RWPE2 (cell line): ENCODE measurements around the gene GP1BA.
"Not testable (repeated sequence)": the region's sequence is repeated elsewhere in the genome, so short reads cannot be mapped to it uniquely, and the experiment has no call there.

Experiments used
- ATAC-seq: fragments of 200-7000 bp; cut with Tn5 transposase; 3 replicates; pipeline ENCODE4 v1.9.1; 2021; ENCODE audit warnings: low read depth
- DNase-seq: peaks from one replicate; pipeline ENCODE4 v3.0.0-alpha.2; 2020; ENCODE audit warnings: low spot score
- H3K27ac ChIP-seq: fragments of 450-650 bp; 2 replicates; pipeline ENCODE4 v1.5.1; 2017; ENCODE audit warnings: mild to moderate bottlenecking; ENCODE audit not compliant: poor library complexity, severe bottlenecking
- H3K27me3 ChIP-seq: fragments of 250-450 bp; sonication (Bioruptor Pico); 2 replicates; pipeline ENCODE4 v1.5.1; 2021; ENCODE audit warnings: mild to moderate bottlenecking, moderate library complexity; ENCODE audit not compliant: insufficient read depth, poor library complexity, severe bottlenecking
- H3K36me3 ChIP-seq: fragments of 250-450 bp; sonication (Bioruptor Pico); 2 replicates; pipeline ENCODE4 v1.5.1; 2020; ENCODE audit warnings: low read depth, mild to moderate bottlenecking, moderate library complexity
- H3K4me1 ChIP-seq: fragments of 250-450 bp; sonication (Bioruptor Pico); 2 replicates; pipeline ENCODE4 v1.5.1; 2021; ENCODE audit warnings: mild to moderate bottlenecking, moderate library complexity; ENCODE audit not compliant: insufficient read depth, poor library complexity, severe bottlenecking
- H3K4me3 ChIP-seq: fragments of 250-450 bp; sonication (Bioruptor Pico); 2 replicates; pipeline ENCODE4 v1.5.1; 2021; ENCODE audit warnings: mild to moderate bottlenecking, moderate library complexity; ENCODE audit not compliant: severe bottlenecking
- H3K9me3 ChIP-seq: fragments of 250-450 bp; sonication (Bioruptor Pico); 2 replicates; pipeline ENCODE4 v1.5.1; 2021; ENCODE audit warnings: mild to moderate bottlenecking, moderate library complexity; ENCODE audit not compliant: severe bottlenecking
- TF ChIP-seq, protein P1 (sequence below): fragments of 450-650 bp; IDR thresholded peaks from one replicate; pipeline ENCODE4 v1.5.1; 2017; ENCODE audit warnings: mild to moderate bottlenecking, moderate library complexity; ENCODE audit not compliant: poor library complexity, severe bottlenecking

Gene GP1BA

DNA sequence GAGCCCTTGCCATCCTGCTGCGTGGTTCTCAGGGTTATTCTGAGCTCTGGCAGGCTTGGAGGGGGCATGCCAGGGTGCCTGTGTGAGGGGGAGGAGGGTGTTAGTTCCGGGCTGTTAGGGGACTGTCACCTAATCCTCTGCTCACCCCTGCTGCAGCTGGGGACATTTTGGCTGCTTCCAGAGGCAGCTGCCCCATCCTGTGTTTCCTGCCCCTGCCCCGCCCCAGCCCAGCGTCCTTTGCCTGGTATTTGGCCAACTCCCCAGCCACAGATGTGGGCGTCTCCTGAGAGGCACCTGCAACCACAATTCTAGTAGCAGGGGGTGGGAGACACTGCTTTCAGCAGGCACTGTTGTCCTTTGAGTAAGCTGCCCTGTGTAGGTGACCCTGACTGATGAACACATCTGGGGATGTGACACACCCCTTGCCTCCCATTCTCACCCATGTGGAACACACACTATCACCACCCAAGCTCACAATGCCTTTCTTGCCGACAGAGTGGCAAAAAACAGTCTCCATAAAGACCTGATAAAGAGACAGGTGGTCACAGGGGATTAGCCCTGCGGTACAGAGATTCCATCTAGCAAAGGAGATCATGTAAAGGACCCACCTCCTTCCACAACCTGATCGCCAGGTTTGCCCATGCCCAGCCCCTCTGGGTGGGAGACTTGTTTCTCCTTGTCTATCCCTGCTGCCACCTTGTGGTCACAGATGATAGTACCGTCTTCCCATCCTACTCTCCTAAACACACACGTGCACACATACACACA, 28.8 kb upstream of the GP1BA start, which contains the start of gene CHRNE:
TSS of gene CHRNE (minus strand) at position 48 of the 768 bp plus-strand sequence. CDS start at position 13, 35 bp downstream.
- Histone ChIP-seq H3K27me3 (no peaks in the 10 kb centered on the region), H3K4me3 (no peak within 1 kb of the TSS), H3K9me3 (no peaks in the 10 kb centered on the region), H3K27ac (peak within 1 kb of the TSS; percentile 9), H3K4me1 (peaks cover 4% of the 10 kb centered on the region), H3K36me3 (0 out of 2 replicates have a peak, but pooled peaks cover 2% of the 10 kb centered on the region)
- DNase-seq (peak; percentile 84), ATAC-seq (peak; percentile 55)
- TF ChIP-seq, protein P1, sequence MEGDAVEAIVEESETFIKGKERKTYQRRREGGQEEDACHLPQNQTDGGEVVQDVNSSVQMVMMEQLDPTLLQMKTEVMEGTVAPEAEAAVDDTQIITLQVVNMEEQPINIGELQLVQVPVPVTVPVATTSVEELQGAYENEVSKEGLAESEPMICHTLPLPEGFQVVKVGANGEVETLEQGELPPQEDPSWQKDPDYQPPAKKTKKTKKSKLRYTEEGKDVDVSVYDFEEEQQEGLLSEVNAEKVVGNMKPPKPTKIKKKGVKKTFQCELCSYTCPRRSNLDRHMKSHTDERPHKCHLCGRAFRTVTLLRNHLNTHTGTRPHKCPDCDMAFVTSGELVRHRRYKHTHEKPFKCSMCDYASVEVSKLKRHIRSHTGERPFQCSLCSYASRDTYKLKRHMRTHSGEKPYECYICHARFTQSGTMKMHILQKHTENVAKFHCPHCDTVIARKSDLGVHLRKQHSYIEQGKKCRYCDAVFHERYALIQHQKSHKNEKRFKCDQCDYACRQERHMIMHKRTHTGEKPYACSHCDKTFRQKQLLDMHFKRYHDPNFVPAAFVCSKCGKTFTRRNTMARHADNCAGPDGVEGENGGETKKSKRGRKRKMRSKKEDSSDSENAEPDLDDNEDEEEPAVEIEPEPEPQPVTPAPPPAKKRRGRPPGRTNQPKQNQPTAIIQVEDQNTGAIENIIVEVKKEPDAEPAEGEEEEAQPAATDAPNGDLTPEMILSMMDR: peak; percentile 92

DNA sequence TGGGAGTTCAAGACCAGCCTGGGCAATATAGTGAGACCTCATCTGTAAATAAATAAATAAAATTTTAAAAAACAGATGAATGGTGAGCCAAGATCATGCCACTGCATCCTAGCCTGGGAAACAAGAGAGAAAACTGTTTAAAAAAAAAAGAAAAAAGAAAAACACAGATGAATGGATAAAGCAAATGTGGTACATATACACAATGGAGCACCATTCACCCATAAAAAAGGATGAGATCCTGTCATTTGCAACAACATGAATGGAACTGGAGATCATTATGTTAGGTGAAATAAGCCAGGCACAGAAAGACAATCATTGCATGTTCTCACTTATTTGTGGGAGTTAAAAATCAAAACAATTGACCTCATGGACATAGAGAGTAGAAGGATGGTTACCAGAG, 25.4 kb upstream of the GP1BA start:
- not testable (repeated sequence) for H3K27ac ChIP-seq, H3K9me3 ChIP-seq, DNase-seq, H3K36me3 ChIP-seq, H3K4me3 ChIP-seq, ATAC-seq, H3K27me3 ChIP-seq
- H3K4me1 ChIP-seq: peaks cover 20% of the 10 kb centered on the region

DNA sequence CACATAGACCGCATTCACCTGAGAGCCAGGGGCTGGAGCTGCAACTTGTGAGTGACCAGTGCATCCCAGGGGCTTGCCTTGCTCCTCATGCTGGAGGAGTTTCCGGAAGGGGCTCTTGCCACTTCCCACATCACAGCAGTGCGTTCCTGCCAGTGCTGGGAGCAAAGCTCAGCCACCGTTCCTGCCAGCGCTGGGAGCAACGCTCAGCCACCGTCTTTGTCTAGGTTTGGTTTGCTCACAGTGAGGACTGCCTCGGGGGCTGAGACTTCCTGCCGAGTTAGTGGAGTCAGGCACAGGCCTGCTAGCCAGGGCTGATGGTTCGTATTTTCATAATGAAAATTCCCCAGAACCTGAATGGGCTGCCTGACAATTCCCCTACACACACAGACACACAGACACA, 23.8 kb upstream of the GP1BA start:
- Histone ChIP-seq H3K9me3 (no peaks in the 10 kb centered on the region), H3K36me3 (no peaks in the 10 kb centered on the region), H3K4me3 (no peak overlapping the region), H3K27ac (peak overlapping the region; percentile 78), H3K4me1 (peaks cover 17% of the 10 kb centered on the region), H3K27me3 (no peaks in the 10 kb centered on the region)
- TF ChIP-seq, protein P1: no peak
- peak; percentile 61 for ATAC-seq
- DNase-seq: peak; percentile 70

DNA sequence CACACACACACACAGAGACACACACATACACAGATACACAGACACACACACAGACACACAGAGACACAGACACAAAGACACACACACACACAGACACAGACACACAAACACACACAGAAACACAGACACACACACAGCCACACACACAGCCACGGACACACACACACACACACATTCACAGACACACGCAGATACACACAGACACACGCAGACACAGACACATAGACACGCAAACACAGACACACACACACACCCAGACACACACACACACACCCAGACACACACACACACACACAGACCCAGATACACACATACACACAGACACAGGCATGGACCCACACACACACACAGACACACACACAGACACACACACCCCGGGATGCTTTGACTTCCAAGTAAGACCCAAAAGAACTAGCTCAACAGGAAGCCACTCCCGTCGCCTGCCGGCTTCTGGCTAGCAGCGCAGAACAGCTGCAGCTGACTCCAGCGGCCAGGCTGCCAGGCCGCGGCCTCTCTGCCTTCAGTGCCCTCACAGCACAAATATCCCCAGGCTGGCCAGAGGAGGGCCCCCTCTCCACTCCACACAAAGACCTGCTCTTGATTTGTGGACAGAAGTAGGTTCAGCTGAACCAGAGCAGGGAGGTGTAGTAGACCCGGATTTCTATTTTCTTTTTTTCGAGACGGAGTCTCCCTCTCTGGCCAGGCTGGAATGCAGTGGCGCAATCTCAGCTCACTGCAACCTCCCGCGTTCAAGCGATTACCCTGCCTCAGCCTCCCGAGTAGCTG, 23.2 kb upstream of the GP1BA start:
- TF ChIP-seq, protein P1: peak; percentile 87
- Histone ChIP-seq H3K27me3 (no peaks in the 10 kb centered on the region), H3K36me3 (no peaks in the 10 kb centered on the region), H3K4me1 (peaks cover 16% of the 10 kb centered on the region), H3K4me3 (no peak overlapping the region), H3K9me3 (no peaks in the 10 kb centered on the region), H3K27ac (peak overlapping the region; percentile 78)
- DNase-seq (peak; percentile 78), ATAC-seq (peak; percentile 84)

DNA sequence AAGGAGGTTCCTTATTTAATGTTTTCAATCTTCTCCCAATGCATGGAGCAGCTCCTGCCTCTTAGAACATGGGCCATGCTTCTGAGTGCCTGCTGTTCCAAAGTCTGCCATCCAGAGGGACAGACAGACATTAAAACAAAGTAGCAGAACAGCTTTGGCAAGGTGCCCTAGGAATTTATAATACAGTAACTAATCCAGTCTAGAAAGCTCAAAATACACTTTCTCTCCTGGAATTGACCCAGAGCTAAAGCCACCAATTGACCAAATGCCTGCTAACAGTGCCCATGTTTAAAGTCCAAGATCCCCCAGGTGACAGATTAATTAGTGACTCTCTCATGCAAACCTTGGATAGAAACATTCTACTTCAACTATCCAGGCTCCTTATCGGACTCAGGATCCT, 18.1 kb upstream of the GP1BA start:
- no peaks in the 10 kb centered on the region for H3K27me3 ChIP-seq
- ATAC-seq (no peak), DNase-seq (no peak)
- H3K4me3 ChIP-seq: no peak overlapping the region
- no peaks in the 10 kb centered on the region for H3K9me3 ChIP-seq
- TF ChIP-seq, protein P1: no peak
- H3K27ac ChIP-seq: no peak overlapping the region
- H3K36me3 ChIP-seq: no peaks in the 10 kb centered on the region
- peaks cover 9% of the 10 kb centered on the region for H3K4me1 ChIP-seq

DNA sequence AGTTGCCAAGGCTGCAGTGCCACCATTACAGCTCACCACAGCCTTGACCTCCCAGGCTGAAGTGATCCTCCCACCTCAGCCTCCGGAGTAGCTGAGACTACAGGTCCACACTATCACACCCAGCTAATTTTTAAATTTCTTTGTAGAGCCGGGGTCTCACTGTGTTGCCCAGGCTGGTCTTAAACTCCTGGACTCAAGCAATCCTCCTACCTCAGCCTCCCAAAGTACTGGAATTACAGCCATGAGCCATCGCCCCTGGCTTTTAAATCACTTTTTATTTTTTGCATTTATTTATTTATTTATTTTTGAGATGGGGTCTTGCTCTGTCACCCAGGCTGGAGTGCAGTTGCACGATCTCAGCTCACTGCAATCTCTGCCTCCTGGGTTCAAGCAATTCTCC, 17.5 kb upstream of the GP1BA start:
- not testable (repeated sequence) for DNase-seq, ATAC-seq, H3K4me1 ChIP-seq, H3K27ac ChIP-seq, H3K4me3 ChIP-seq, H3K9me3 ChIP-seq, H3K36me3 ChIP-seq, H3K27me3 ChIP-seq
